ENCODE results near the gene EFCAB8. TPM values are rescaled to one million over a fixed set of nuclear protein-coding genes. Genes with fewer than 3 reads are reported as not detected.

EFCAB8 gene
- 1 to 10 TPM in 2 of 4 donors, not detected in 2; 1.4 to 1.5 TPM for total RNA-seq

- intact Hi-C loops (cut with DNase I; ENCODE audit: low total_unique reads), result no loop called here
- no peak for TF ChIP-seq POLR2A (IDR thresholded peaks at IDR 0.05)
- TF ChIP-seq CTCF (IDR thresholded peaks at IDR 0.05), result no peak
- no peak within 1 kb of the TSS for H3K27ac ChIP-seq
Observed at GRCh38 chr20:32858701-32859372, at the start of gene EFCAB8. EFCAB8 (plus strand) TSS chr20:32858923; CDS start chr20:32863793, 4,870 bp downstream.

GRCh38 chr20:32809907-32810306, 48.8 kb upstream of the EFCAB8 start:
- no peak for DNase-seq
- Histone ChIP-seq H3K9me3 (no peaks in the 10 kb centered on the region), H3K27ac (no peak overlapping the region), H3K4me3 (no peak overlapping the region), H3K36me3 (no peaks in the 10 kb centered on the region), H3K4me1 (no peaks in the 10 kb centered on the region), H3K27me3 (no peaks in the 10 kb centered on the region)
- intact Hi-C loops (cut with DNase I; ENCODE audit: low total_unique reads), result no loop called here
- TF ChIP-seq CTCF (IDR thresholded peaks at IDR 0.05) (no peak), POLR2A (IDR thresholded peaks at IDR 0.05) (no peak)

More at GRCh38 chr20:32858701-32859372, at the start of gene EFCAB8:
- H3K4me3 ChIP-seq, result no peak within 1 kb of the TSS
- no peak for DNase-seq
- no peaks in the 10 kb centered on the region for H3K9me3 ChIP-seq
- H3K36me3 ChIP-seq, result no peaks in the 10 kb centered on the region
- H3K4me1 ChIP-seq, result no peaks in the 10 kb centered on the region
- no peaks in the 10 kb centered on the region for H3K27me3 ChIP-seq

- TF ChIP-seq POLR2A (IDR thresholded peaks at IDR 0.05), result no peak
- TF ChIP-seq CTCF (IDR thresholded peaks at IDR 0.05), result no peak
- no peaks in the 10 kb centered on the region for H3K36me3 ChIP-seq
- H3K4me1 ChIP-seq, result no peaks in the 10 kb centered on the region
- no peak overlapping the region for H3K4me3 ChIP-seq
- H3K27me3 ChIP-seq, result no peaks in the 10 kb centered on the region
- DNase-seq, result no peak
- intact Hi-C loops (cut with DNase I; ENCODE audit: low total_unique reads), result no loop called here
- no peak overlapping the region for H3K27ac ChIP-seq
- H3K9me3 ChIP-seq, result no peaks in the 10 kb centered on the region
Observed at GRCh38 chr20:32810941-32811340, 47.8 kb upstream of the EFCAB8 start.

GRCh38 chr20:32811886-32812285, 46.8 kb upstream of the EFCAB8 start:
- intact Hi-C loops (cut with DNase I; ENCODE audit: low total_unique reads), result no loop called here
- H3K27me3 ChIP-seq, result no peaks in the 10 kb centered on the region
- DNase-seq, result no peak
- TF ChIP-seq POLR2A (IDR thresholded peaks at IDR 0.05), result no peak
- no peak for TF ChIP-seq CTCF (IDR thresholded peaks at IDR 0.05)
- no peak overlapping the region for H3K4me3 ChIP-seq
- no peaks in the 10 kb centered on the region for H3K36me3 ChIP-seq
- no peaks in the 10 kb centered on the region for H3K9me3 ChIP-seq
- H3K27ac ChIP-seq, result no peak overlapping the region
- H3K4me1 ChIP-seq, result no peaks in the 10 kb centered on the region

- Histone ChIP-seq H3K27ac (peak overlapping the region; percentile 90 to 98), H3K4me3 (peak overlapping the region; percentile 73 to 96), H3K9me3 (no peaks in the 10 kb centered on the region), H3K27me3 (no peaks in the 10 kb centered on the region), H3K36me3 (no peaks in the 10 kb centered on the region), H3K4me1 (peaks cover 0 to 14% of the 10 kb centered on the region in 2 donors)
- intact Hi-C loops (cut with DNase I; ENCODE audit: low total_unique reads), result no loop called here
- TF ChIP-seq POLR2A (IDR thresholded peaks at IDR 0.05), result peak; percentile 60 to 64
- no peak for TF ChIP-seq CTCF (IDR thresholded peaks at IDR 0.05)
- peak; percentile 54 to 74 for DNase-seq
Observed at GRCh38 chr20:32819992-32820697, 38.6 kb upstream of the EFCAB8 start.

All from uterus (tissue), 4 donors.